ENCODE data around the gene SPTB.

Gene SPTB

GRCh38 chr14:64848239-64848638 lies 31.5 kb downstream of the SPTB start:
- DNase-seq (ENCODE audit: low spot score): peak; percentile 39
- TF ChIP-seq CTCF (IDR thresholded peaks at IDR 0.05; ENCODE audit: borderline replicate concordance, control extremely low read depth, extremely low read depth, insufficient read depth, missing control alignments): no peak
- in situ Hi-C loops (cut with MboI; ENCODE audit: low sequenced_read_pairs, unreplicated experiment): no loop called here

GRCh38 chr14:64846319-64846718 lies 33.4 kb downstream of the SPTB start:
- in situ Hi-C loops (cut with MboI; ENCODE audit: low sequenced_read_pairs, unreplicated experiment): no loop called here
- TF ChIP-seq CTCF (IDR thresholded peaks at IDR 0.05; ENCODE audit: borderline replicate concordance, control extremely low read depth, extremely low read depth, insufficient read depth, missing control alignments): no peak
- DNase-seq (ENCODE audit: low spot score): no peak

- TF ChIP-seq CTCF (IDR thresholded peaks at IDR 0.05; ENCODE audit: borderline replicate concordance, control extremely low read depth, extremely low read depth, insufficient read depth, missing control alignments): no peak
- DNase-seq (ENCODE audit: low spot score): no peak
- in situ Hi-C loops (cut with MboI; ENCODE audit: low sequenced_read_pairs, unreplicated experiment): no loop called here
Measured at GRCh38 chr14:64845878-64846277, 33.8 kb downstream of the SPTB start.

- no peak for TF ChIP-seq CTCF (IDR thresholded peaks at IDR 0.05; ENCODE audit: borderline replicate concordance, control extremely low read depth, extremely low read depth, insufficient read depth, missing control alignments)
- in situ Hi-C loops (cut with MboI; ENCODE audit: low sequenced_read_pairs, unreplicated experiment): no loop called here
- no peak for DNase-seq (ENCODE audit: low spot score)
Measured at GRCh38 chr14:64844969-64845536, 34.7 kb downstream of the SPTB start.

GRCh38 chr14:64844272-64844671 lies 35.4 kb downstream of the SPTB start:
- in situ Hi-C loops (cut with MboI; ENCODE audit: low sequenced_read_pairs, unreplicated experiment): no loop called here
- DNase-seq (ENCODE audit: low spot score): peak; percentile 53
- no peak for TF ChIP-seq CTCF (IDR thresholded peaks at IDR 0.05; ENCODE audit: borderline replicate concordance, control extremely low read depth, extremely low read depth, insufficient read depth, missing control alignments)

- no peak for DNase-seq (ENCODE audit: low spot score)
- in situ Hi-C loops (cut with MboI; ENCODE audit: low sequenced_read_pairs, unreplicated experiment): no loop called here
- no peak for TF ChIP-seq CTCF (IDR thresholded peaks at IDR 0.05; ENCODE audit: borderline replicate concordance, control extremely low read depth, extremely low read depth, insufficient read depth, missing control alignments)
Measured at GRCh38 chr14:64843548-64843947, 36.2 kb downstream of the SPTB start.
